Measurements from ENCODE around the gene FGF14.
"Not testable (repeated sequence)": the region's sequence is repeated elsewhere in the genome, so short reads cannot be mapped to it uniquely, and the experiment has no call there.

FGF14 gene

DNA sequence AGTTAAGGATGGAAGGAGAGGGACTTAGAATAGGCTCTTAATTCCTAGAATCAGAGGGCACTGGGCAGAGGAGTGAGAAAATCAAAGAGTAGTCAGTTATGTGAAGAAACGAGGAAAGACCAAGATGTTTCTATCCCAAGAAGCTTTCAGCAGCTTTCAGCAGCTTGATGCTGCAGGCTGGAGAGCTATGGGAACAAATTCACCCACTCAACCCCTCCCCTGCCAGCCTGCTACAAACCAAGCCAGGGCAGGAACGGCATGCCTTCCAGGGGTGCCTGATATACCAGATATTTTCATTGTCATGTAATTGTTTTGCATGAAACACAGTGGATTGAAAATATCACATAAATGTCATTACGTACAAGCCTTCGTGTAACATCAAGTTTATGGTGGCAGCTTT lies 262.2 kb downstream of the FGF14 start:
- DNase-seq (ENCODE audit: low read depth in 4 of 4, low spot score in 1 of 4) = no peak

GRCh38 chr13:102138635-102139190 lies 263.1 kb downstream of the FGF14 start:
- DNase-seq (ENCODE audit: low read depth in 4 of 4, low spot score in 1 of 4) = no peak

DNA sequence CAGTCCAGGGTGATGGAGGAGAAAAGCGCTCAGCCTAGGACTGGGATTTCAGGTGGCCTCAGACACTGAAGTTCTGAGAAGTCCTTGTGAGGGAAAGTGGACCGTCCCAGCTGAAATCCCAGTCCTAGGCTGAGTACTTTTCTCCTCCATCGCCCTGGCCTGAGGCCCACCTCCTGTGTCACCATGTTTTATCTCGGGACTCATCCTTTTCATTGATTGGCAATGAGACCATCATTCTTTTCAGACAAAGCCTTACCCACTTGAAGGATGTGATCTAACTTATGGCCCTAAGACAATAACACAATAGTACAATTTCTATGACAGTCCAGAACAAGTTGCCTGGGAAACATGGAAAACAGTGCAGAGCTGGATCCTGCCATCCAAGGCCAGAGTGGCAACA lies 263.9 kb downstream of the FGF14 start:
- DNase-seq (ENCODE audit: low read depth in 4 of 4, low spot score in 1 of 4) = not testable (repeated sequence)

- DNase-seq (ENCODE audit: low read depth in 4 of 4, low spot score in 1 of 4) = no peak
Measured at GRCh38 chr13:102136735-102137296, 265.0 kb downstream of the FGF14 start.

DNA sequence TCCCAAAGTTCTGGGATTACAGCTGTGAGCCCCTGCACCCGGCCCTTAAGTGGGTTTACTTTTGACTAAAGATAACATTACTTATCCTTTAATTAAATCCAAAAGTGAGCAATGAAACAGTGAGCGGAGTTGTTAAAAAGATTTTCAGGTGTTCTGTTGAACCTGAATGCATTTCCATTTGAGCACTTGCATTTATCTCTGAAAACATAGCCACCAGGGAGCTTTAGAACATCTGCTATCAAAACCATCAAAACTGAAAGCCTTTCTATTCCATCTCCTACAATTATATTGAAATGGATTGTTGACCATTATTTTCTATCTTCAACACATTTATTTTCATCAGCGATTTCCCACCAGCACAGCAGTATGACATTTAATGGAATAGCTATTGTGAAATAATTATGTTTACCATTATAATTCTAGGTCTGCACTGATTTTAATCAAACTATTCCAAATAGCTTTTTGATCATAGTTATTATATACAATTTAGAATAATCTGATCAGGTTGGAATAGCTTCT lies 269.0 kb downstream of the FGF14 start:
- DNase-seq (ENCODE audit: low read depth in 4 of 4, low spot score in 1 of 4) = no peak

GRCh38 chr13:102131246-102131645 lies 270.6 kb downstream of the FGF14 start:
- DNase-seq (ENCODE audit: low read depth in 4 of 4, low spot score in 1 of 4) = no peak

DNA sequence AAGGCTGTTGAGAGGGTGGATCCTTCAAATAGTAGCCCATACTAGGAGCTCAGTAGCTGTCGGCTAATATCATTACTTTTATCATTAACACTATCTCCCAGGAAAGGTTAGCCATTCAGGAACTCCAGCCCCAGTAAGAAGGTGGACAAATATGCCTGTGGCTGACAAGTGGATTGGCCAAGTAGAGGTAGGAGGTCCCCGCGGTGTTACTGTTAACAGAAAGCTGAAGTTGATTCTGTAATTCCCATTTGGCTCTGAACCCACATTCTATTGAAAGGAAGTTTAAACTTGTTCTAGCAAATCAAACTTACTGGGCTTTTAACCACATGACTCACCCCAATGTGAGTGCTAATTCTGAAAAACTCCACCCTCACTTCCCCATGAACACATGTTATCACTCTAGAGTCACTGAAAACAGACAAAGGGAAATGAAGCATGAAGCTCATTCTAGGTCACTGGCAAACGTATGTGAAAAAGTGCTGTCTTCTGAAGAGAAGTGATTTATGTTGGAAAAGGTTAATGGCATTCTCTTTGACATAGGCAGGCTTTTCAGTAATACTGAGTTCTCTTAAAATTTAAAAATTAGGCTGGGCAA lies 273.5 kb downstream of the FGF14 start:
- DNase-seq (ENCODE audit: low read depth in 4 of 4, low spot score in 1 of 4) = no peak

GRCh38 chr13:102127153-102127552 lies 274.7 kb downstream of the FGF14 start:
- DNase-seq (ENCODE audit: low read depth in 4 of 4, low spot score in 1 of 4) = no peak

- DNase-seq (ENCODE audit: low read depth in 4 of 4, low spot score in 1 of 4) = no peak
Measured at GRCh38 chr13:102122147-102122546, 279.7 kb downstream of the FGF14 start.

GRCh38 chr13:102117175-102117831 lies 284.5 kb downstream of the FGF14 start:
- no peak for DNase-seq (ENCODE audit: low read depth in 4 of 4, low spot score in 1 of 4)

- DNase-seq (ENCODE audit: low read depth in 4 of 4, low spot score in 1 of 4) = no peak
Measured at GRCh38 chr13:102103469-102103868, 298.4 kb downstream of the FGF14 start.

- DNase-seq (ENCODE audit: low read depth in 4 of 4, low spot score in 1 of 4) = no peak
Measured at GRCh38 chr13:102100234-102100633, 301.6 kb downstream of the FGF14 start.

GRCh38 chr13:102097708-102098107 lies 304.1 kb downstream of the FGF14 start:
- DNase-seq (ENCODE audit: low read depth in 4 of 4, low spot score in 1 of 4) = no peak

GRCh38 chr13:102093288-102093687 lies 308.6 kb downstream of the FGF14 start:
- not testable (repeated sequence) for DNase-seq (ENCODE audit: low read depth in 4 of 4, low spot score in 1 of 4)

GRCh38 chr13:102091231-102091630 lies 310.6 kb downstream of the FGF14 start:
- DNase-seq (ENCODE audit: low read depth in 4 of 4, low spot score in 1 of 4) = no peak

DNA sequence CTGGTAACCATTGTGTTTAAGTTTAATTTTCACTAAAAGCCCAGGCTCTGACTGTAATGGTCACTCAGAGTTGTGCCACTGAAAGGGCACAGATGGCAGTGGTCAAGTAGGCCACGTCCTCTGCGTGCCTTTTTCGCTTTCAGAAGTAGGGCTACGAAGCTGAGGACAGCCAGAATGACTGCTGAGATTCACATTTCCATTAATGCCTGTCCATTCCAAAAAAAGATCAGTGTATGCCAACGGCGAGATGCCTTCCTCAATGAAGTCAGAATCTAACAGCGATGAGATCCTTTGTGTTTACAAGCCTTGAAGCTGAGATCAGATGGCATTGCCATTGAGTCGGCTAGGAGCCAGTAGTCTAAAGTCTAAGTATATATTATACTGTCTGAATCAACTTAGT lies 311.3 kb downstream of the FGF14 start:
- no peak for DNase-seq (ENCODE audit: low read depth in 4 of 4, low spot score in 1 of 4)

DNA sequence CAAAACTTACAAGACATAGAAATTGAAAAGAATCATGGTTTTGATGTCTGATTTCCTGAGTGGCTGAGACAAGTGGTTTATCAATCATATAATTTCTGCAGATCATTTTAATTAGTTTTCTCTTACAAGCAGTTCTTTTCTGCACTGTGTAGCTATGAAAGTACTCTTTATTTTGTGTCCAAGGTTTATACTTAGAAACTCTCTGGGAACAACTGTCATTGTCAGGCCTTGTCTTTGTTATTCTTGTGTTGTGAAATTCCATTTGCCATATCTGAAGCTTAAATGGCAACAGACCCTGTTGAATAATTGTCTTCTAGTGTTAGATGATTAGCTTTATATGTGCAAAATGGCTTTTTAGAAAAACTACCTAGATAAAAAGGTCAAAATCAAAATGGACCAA lies 312.1 kb downstream of the FGF14 start:
- no peak for DNase-seq (ENCODE audit: low read depth in 4 of 4, low spot score in 1 of 4)

DNA sequence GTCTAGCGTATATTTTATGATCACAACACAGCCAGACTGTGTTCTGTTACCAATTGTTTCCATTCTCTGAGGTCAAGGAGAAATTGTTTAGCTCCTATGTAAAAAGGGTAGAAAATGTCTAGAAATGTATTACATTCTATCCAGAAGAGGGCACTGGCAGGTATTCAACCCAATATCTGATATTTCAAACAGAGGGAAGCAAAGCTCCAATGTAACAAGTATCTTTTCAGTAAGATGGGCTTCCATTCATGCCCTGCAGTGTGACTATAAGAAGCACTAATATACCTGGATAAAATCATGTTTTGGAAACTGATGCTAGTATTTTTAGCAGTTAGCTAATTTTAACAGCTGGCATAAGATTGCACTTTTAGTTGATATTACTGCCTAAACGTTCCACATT lies 312.7 kb downstream of the FGF14 start:
- no peak for DNase-seq (ENCODE audit: low read depth in 4 of 4, low spot score in 1 of 4)

DNA sequence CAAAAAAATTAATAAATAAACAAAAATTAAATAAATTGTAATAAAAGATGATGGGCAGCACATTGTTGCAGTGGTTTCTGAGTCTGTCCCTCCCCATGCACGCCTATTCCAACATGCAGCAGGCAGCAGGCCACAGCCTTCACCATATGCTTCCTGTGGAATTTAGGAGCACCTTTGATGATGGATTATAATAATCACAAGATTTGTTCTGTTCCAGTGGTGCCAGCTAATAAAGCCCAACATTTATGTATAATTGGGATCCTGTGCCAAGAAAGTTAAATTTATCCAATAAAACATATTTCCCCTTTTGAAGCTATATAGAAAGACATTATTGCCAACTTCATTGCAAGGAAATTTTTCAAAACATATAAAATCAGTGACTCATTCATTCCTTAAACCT lies 328.6 kb downstream of the FGF14 start:
- no peak for DNase-seq (ENCODE audit: low read depth in 4 of 4, low spot score in 1 of 4)

DNA sequence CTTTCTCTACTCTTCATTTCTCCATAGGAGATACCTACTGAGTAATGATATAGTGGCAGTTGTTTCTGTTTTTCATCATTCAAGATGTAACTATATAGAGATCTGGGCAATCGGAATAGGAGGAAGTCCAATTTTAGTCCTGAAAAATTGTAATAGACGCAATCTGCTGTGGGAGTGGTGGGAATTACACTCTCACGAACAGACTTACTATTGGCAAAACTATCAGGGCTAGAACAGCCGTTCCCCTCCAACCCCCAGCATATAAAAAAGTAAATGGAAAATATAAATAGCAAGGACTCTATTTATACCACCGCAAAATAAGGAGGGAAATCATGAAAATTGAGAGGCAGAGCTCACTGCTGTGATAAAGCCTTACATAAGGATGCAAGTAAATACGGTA lies 330.1 kb downstream of the FGF14 start:
- no peak for DNase-seq (ENCODE audit: low read depth in 4 of 4, low spot score in 1 of 4)

DNA sequence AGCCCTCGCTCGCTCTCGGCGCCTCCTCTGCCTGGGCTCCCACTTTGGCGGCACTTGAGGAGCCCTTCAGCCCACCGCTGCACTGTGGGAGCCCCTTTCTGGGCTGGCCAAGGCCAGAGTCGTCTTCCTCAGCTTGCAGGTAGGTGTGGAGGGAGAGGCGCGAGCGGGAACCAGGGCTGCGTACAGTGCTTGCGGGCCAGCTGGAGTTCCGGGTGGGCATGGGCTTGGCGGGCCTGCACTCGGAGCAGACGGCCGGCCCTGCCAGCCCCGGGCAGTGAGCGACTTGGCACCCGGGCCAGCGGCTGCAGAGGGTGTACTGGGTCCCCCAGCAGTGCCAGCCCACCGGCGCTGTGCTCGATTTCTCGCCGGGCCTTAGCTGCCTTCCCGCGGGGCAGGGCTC lies 333.5 kb downstream of the FGF14 start:
- not testable (repeated sequence) for DNase-seq (ENCODE audit: low read depth in 4 of 4, low spot score in 1 of 4)

DNA sequence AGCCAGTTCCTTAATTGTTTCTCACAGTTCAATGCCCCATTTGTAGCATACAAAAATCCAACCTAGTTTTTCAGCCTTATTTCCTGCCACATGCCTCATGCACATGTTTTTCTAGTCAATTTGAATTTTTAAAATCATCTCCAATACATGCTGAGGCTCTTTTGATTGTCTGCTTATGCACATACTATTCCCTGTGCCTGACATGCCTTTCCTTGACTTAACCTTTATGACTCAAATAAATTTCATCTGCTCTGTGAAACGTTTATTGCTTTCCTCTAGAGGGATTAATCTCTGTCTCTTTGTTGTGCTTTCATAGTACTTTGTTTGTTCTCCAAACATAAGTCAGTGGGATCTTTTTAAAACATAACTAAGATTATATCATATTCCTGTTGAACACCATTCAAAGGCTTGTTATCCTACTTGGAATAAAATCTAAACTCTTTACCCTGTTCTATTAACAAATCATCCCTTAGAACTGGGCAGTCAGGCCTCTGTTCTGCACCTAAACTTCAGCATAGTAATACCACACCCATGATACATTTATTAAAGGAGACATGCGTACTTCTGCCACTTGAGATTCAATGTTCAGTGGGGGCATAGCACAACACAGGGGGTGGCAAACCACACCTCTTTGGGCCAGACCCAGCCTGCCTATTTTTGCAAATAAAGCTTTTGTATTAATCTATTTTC lies 346.6 kb downstream of the FGF14 start:
- DNase-seq (ENCODE audit: low read depth in 4 of 4, low spot score in 1 of 4) = no peak
